ENCODE data around the gene ACP3.

The ACP3 gene

DNA sequence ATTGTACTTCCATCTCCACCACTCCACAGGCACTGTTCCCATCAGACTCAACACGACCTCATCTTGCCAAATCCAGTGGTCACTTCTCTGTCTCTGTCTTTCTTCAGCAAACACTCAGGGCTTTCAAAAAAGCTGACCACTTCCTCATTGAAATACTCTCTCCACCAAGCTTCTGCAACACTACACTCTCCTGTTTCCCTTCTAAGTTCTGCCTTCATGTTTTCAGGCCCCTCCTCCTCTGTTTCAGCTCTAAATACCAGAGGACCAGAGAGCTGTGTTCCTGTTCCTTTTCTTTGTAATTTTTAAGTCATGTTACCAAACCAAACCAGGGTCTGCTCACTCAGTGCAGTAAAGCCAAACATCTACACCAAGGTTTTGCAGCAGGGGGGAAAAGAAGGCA lies 33.8 kb upstream of the ACP3 start:
- TF ChIP-seq, protein P1, sequence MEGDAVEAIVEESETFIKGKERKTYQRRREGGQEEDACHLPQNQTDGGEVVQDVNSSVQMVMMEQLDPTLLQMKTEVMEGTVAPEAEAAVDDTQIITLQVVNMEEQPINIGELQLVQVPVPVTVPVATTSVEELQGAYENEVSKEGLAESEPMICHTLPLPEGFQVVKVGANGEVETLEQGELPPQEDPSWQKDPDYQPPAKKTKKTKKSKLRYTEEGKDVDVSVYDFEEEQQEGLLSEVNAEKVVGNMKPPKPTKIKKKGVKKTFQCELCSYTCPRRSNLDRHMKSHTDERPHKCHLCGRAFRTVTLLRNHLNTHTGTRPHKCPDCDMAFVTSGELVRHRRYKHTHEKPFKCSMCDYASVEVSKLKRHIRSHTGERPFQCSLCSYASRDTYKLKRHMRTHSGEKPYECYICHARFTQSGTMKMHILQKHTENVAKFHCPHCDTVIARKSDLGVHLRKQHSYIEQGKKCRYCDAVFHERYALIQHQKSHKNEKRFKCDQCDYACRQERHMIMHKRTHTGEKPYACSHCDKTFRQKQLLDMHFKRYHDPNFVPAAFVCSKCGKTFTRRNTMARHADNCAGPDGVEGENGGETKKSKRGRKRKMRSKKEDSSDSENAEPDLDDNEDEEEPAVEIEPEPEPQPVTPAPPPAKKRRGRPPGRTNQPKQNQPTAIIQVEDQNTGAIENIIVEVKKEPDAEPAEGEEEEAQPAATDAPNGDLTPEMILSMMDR (IDR thresholded peaks at IDR 0.05; ENCODE audit: insufficient read depth, low read length, poor library complexity, severe bottlenecking): no peak
- no peaks in the 10 kb centered on the region for H3K36me3 ChIP-seq (ENCODE audit: control insufficient read depth, insufficient read depth, low read length)
- DNase-seq (ENCODE audit: extremely low read depth, insufficient read length): no peak
- no peaks in the 10 kb centered on the region for H3K27me3 ChIP-seq (replicated peaks; ENCODE audit: control insufficient read depth, insufficient read depth, low read length)
- H3K4me3 ChIP-seq (replicated peaks; ENCODE audit: low read depth, low read length): no peak overlapping the region

DNA sequence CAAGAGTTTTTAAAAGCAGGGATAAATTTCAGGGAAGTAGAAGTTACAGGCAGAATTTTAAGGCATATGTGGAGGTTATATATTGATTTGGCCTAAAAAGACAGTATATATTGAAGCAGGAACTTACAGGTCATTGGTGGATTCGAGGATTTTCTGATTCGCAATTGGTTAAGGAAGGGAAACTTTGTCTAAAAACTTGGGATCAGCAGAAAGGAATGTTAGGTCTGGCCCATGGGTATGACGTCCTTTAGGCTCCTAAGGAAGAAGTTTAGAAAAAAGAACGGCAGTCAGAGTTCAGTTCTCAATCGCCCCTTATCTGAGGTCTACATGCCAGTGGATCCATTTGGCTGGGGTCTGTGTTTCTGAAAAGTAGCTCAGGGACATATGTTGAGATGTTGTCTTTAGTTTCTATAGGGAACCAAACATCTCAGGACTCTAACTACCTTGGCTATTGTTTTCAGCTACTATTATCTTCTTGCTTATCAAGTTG lies 33.2 kb upstream of the ACP3 start:
- DNase-seq (ENCODE audit: extremely low read depth, insufficient read length): no peak
- TF ChIP-seq, protein P1 (IDR thresholded peaks at IDR 0.05; ENCODE audit: insufficient read depth, low read length, poor library complexity, severe bottlenecking): no peak
- no peaks in the 10 kb centered on the region for H3K36me3 ChIP-seq (ENCODE audit: control insufficient read depth, insufficient read depth, low read length)
- H3K27me3 ChIP-seq (replicated peaks; ENCODE audit: control insufficient read depth, insufficient read depth, low read length): no peaks in the 10 kb centered on the region
- H3K4me3 ChIP-seq (replicated peaks; ENCODE audit: low read depth, low read length): no peak overlapping the region

DNA sequence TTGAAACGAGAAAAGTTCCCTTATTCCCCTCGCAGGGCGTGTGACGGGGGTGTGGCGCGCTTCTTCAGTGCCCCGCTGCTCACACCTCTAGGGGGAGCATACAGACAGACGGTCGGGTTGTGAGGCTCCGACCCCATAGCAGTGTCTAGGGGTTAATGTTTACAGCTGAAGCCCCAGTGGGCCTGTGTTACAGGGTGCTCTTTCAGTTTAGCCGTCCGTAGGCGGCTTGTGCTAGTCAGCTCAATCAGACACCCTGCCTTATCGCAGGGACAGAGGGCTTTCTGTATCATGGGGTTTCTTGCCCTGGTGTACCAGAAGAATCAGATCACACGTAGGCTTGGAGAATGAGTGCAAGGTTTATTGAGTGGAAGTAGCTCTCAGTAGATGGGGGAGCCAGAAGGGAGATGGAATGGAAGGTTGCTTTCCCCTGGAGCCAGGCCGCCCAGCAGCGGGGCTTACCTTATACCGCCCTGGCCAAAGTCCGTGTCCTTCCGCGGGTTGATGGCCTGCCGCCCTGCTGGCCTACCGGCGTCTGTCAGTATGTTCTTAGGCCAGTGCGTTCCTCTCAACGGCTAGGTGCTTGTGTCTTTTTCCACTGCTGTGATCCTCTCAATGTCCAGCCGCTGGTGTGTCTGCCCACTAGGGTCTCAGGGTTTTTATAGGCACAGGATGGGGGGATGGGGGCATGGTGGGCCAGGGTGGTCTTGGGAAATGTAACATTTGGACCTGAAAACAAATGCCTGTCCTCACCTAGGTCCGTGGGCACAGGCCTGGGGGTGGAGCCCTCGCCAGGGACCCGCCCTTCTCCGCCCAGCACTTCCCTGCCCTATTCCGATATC lies 32.2 kb upstream of the ACP3 start:
- TF ChIP-seq, protein P1 (IDR thresholded peaks at IDR 0.05; ENCODE audit: insufficient read depth, low read length, poor library complexity, severe bottlenecking): no peak
- Histone ChIP-seq H3K27me3 (replicated peaks; ENCODE audit: control insufficient read depth, insufficient read depth, low read length) (no peaks in the 10 kb centered on the region), H3K36me3 (ENCODE audit: control insufficient read depth, insufficient read depth, low read length) (no peaks in the 10 kb centered on the region), H3K4me3 (replicated peaks; ENCODE audit: low read depth, low read length) (no peak overlapping the region)
- DNase-seq (ENCODE audit: extremely low read depth, insufficient read length): no peak

DNA sequence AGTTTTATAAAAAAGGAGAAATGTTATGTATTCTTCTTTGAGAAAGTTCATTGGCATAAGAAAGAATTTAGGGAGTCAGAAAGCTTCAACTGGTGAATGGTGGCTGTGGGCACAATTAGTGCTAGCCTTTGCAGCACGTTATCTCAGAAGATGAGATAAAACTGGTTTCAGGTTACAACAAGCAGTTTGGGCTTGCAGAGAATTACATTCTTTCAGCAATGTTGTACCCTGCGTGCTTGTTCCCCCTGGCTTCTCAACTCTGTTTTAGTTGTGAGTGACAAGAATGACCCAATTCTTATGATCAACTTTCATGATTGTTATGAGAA lies 31.6 kb upstream of the ACP3 start:
- Histone ChIP-seq H3K4me3 (replicated peaks; ENCODE audit: low read depth, low read length) (no peak overlapping the region), H3K36me3 (ENCODE audit: control insufficient read depth, insufficient read depth, low read length) (no peaks in the 10 kb centered on the region), H3K27me3 (replicated peaks; ENCODE audit: control insufficient read depth, insufficient read depth, low read length) (no peaks in the 10 kb centered on the region)
- no peak for DNase-seq (ENCODE audit: extremely low read depth, insufficient read length)
- TF ChIP-seq, protein P1 (IDR thresholded peaks at IDR 0.05; ENCODE audit: insufficient read depth, low read length, poor library complexity, severe bottlenecking): no peak

DNA sequence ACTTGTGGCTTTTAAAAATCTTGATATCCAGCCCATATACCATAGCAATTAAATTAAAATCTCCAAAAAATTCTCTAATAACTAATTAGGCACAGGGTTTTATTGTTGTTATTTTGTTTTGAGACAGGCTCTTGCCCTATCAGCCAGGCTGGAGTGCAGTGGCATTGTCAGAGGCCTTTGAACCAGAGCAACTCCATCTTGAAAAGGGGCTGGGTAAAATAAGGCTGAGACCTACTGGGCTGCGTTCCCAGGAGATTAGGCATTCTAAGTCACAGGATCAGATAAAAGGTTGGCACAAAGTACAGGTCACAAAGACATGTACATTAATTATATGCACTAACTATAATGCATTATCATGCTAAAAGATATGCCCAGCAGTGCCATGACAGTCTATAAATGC lies 31.2 kb upstream of the ACP3 start:
- H3K4me3 ChIP-seq (replicated peaks; ENCODE audit: low read depth, low read length): no peak overlapping the region
- H3K36me3 ChIP-seq (ENCODE audit: control insufficient read depth, insufficient read depth, low read length): no peaks in the 10 kb centered on the region
- TF ChIP-seq, protein P1 (IDR thresholded peaks at IDR 0.05; ENCODE audit: insufficient read depth, low read length, poor library complexity, severe bottlenecking): no peak
- H3K27me3 ChIP-seq (replicated peaks; ENCODE audit: control insufficient read depth, insufficient read depth, low read length): no peaks in the 10 kb centered on the region
- no peak for DNase-seq (ENCODE audit: extremely low read depth, insufficient read length)
